ENCODE results near the gene CCL16.

- TF ChIP-seq CTCF (IDR thresholded peaks at IDR 0.05) (peak in 2 of 3 donors; percentile 49 to 61), POLR2AphosphoS5 (IDR thresholded peaks at IDR 0.05) (no peak), POLR2A (IDR thresholded peaks at IDR 0.05) (no peak)
Measured at GRCh38 chr17:35947156-35947585, 34.1 kb downstream of the CCL16 start.
